GM18526 (cell line): ENCODE measurements around the gene ZFP91.

Experiments
- POLR2A ChIP-seq: IDR thresholded peaks from 3 replicates; pipeline ENCODE4 v1.6.1; 2011; ENCODE audit not compliant: insufficient read length; ENCODE audit errors: extremely low read depth

The ZFP91 gene

GRCh38 chr11:58615559-58615958, 36.7 kb downstream of the ZFP91 start:
- no peak for TF ChIP-seq POLR2A

- no peak for TF ChIP-seq POLR2A
Observed at GRCh38 chr11:58616594-58616993, 37.7 kb downstream of the ZFP91 start.

DNA sequence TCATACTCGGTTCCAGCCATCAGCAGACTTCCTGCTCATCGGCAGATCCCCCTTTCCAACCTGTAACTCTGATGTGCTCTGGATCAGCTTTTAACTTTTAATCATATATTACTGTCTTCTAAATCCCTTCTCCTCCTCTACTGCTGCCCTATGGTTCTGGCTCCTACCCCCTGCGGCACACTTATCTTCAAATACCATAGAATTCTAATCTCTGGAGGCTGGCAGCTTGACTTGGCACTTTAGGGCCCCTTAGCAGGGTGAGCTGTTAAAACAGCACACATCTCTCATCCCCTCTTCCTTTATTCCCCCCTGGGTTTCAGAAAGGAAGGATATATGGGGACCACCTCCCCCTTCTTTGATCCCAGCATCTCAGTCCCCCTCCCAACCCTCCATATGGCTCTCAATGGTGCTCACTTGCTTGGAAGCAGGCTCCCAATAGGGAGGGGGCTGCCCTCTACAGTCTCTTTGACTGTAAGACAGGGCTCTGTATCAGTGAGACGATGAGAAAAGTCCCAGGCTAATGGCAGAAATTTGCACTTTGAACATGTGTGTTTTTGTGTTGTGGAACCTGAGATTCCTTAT, 39.2 kb downstream of the ZFP91 start:
- no peak for TF ChIP-seq POLR2A

GRCh38 chr11:58621586-58622262, 42.9 kb downstream of the ZFP91 start:
- no peak for TF ChIP-seq POLR2A

GRCh38 chr11:58622344-58622743, 43.5 kb downstream of the ZFP91 start, which contains the start of gene CNTF:
Gene CNTF (plus strand): TSS chr11:58622665. CDS start chr11:58622753, 88 bp downstream.
- no peak for TF ChIP-seq POLR2A

GRCh38 chr11:58625086-58625485, 46.2 kb downstream of the ZFP91 start:
- TF ChIP-seq POLR2A: no peak

- no peak for TF ChIP-seq POLR2A
Observed at GRCh38 chr11:58625826-58626460, 47.1 kb downstream of the ZFP91 start.

DNA sequence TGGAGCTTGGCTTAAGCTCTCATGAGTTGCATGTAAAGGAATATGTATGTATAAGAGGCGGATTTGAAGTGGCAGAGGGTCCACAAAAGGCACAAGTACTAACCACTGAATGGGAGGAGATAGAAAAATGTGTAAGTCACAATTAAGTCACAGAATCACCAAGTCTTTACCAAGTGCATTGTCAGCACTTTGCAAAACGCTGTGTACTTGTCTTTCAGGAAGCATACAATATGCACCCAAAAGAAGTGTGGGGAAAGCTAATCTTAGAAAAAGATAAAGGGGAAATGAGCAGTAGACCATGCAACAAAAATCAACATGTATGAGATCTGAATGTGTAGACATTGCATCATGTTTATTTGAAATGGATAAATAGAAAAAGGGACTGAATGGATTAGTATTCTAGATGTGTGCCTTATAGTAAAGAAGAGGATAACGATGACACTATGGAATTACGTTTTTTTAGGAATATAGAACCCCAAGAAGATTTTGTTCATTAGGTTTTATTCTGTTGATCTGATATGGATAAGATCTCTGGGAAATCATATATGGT, 48.1 kb downstream of the ZFP91 start:
- TF ChIP-seq POLR2A: no peak

DNA sequence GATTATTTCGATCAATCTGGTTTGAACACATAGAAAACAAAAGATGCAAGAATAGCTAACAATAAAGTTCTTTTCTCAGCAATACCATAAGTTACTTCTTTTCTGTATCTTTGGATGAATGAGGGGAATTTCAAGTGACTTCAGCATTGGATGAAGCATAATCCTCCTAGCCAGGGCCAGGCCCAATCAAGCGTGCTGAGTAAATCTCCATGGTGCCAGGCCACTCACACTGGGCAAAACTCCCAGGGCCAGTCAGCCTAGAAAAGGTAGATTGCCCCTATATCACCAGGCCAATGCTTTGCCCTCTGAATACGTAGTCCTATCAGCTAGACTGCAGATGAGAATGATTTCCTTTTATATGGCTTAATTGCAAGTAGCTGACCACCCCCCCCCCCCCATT, 49.6 kb downstream of the ZFP91 start:
- no peak for TF ChIP-seq POLR2A

DNA sequence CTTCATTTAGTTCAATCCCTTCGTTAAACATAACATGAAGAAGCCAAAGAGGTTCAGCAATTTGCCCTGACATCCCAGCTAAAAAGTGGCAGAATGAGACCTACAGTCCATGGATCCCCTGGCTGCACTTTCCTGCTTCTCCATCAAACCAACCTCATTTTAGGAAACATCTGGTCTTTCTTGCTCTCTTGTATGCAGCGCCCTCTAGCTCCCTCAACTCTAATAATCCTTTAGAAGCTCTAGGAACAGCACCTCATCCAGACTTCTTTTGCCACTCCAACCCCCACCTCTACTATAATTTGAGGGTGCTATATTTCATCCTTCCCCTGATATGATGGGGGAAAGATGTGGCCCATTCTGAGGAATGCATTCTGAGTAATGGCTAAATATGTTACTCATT, 51.0 kb downstream of the ZFP91 start:
- no peak for TF ChIP-seq POLR2A

GRCh38 chr11:58631378-58631777, 52.5 kb downstream of the ZFP91 start:
- no peak for TF ChIP-seq POLR2A

GRCh38 chr11:58632510-58632909, 53.6 kb downstream of the ZFP91 start:
- TF ChIP-seq POLR2A: no peak

- no peak for TF ChIP-seq POLR2A
Observed at GRCh38 chr11:58636587-58636986, 57.7 kb downstream of the ZFP91 start.

DNA sequence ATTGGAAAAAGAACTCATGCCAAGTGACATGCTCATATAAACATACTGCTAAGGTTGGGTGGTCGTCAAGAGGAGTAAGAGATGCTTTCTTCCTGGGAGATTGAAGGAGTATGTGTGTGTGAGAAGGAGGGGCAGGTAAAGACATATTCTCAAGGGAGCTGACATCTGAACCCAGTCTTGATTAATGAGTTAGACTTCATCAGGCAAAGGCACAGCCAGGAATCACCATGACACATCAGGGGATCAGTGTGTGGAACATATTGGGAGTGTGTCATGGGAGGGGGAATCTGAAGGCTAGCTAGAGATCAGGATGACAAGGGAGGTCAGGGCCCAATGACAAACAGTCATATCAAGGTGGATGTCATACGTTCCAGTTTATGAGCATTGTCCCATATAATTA, 58.5 kb downstream of the ZFP91 start:
- no peak for TF ChIP-seq POLR2A

DNA sequence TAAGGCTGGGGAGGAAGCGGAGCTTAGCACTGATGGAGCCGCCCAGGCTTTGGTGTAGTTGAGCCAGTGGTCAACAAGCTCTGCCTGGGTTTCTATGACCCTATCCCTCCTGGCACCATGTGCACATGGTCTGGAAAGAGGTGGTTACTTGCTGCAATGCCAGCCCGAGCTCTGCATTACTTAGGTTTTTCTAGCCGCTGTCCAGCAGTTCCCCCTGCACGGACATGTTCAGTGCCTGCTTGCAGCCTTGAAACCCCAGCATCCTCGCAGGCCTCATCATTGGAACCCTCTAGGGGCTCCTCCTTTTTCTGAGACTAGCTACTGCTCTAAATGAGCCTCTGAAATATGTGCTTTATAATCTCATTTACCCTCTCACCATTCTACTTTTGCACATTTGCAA, 60.2 kb downstream of the ZFP91 start:
- TF ChIP-seq POLR2A: no peak

- TF ChIP-seq POLR2A: no peak
Observed at GRCh38 chr11:58639669-58640068, 60.8 kb downstream of the ZFP91 start.

DNA sequence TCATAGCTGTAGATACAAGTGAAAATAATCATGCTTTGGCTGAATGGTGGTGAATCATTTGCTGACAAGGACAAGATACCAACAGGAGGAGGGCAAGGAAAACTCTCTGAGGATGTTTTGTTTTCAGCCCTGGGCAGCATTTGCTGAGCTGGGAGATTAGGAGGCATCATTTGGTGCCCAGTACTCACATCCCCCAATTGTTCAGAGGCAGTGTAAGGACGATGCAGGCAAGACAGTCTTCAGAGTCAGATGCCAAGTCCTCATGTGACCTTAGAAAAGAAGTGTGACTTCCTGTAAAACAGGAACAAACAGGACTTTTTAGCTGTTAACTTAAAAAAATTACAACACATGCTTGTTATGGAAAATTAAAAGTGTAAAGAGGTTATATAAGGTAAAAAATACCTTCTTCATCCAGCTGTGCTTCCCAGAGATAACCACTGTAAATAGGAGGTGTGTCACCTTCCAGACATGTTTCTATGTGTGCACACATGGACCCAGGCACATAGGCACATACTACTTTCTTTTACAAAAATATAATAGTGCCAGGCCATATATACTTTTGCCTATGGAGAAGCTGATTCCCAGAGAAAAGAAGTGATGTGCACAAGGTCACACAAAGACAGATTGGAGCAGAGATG, 61.6 kb downstream of the ZFP91 start:
- TF ChIP-seq POLR2A: no peak
